Keratinocyte (primary cell): Measurements from ENCODE around the gene GLDC. TPM values are rescaled to one million over a fixed set of nuclear protein-coding genes. Genes with fewer than 3 reads are reported as not detected.

Experiments
- DNase-seq: peaks from one replicate; pipeline ENCODE4 v3.0.0-alpha.2; 2011; ENCODE audit warnings: low read depth, missing footprints, low spot score
- FAIRE-seq: peaks from 2 replicates; lab custom pipeline; 2011; peaks lifted over from hg19 to GRCh38; lab: Jason Lieb, UNC
- H2AFZ ChIP-seq: 2 replicates; pipeline ENCODE4 v1.6.0; 2012; ENCODE audit warnings: low read length, control low read depth, inconsistent platforms; ENCODE audit not compliant: control insufficient read depth
- H3K27ac ChIP-seq: 2 replicates; pipeline ENCODE4 v1.5.1; 2011; ENCODE audit warnings: low read length; ENCODE audit not compliant: control insufficient read depth, insufficient read depth
- H3K27me3 ChIP-seq: 3 replicates; pipeline ENCODE4 v1.6.0; 2011; ENCODE audit warnings: low read length; ENCODE audit not compliant: control insufficient read depth, insufficient read depth; ENCODE audit errors: extremely low read depth
- H3K36me3 ChIP-seq, 2 experiments: 2 replicates in 1 of 2; 3 replicates in 1 of 2; pipeline ENCODE4 v1.5.1; 2011; ENCODE audit warnings: low read length in 2 of 2, mild to moderate bottlenecking in 1 of 2; ENCODE audit not compliant: control insufficient read depth in 2 of 2, insufficient read depth in 2 of 2; ENCODE audit errors: extremely low read depth in 1 of 2
- H3K4me1 ChIP-seq: 3 replicates; pipeline ENCODE4 v1.5.1; 2011; ENCODE audit warnings: low read length; ENCODE audit not compliant: control insufficient read depth, insufficient read depth; ENCODE audit errors: extremely low read depth
- H3K4me2 ChIP-seq: 3 replicates; pipeline ENCODE4 v1.6.0; 2011; ENCODE audit warnings: low read depth, low read length; ENCODE audit not compliant: control insufficient read depth, insufficient read depth; ENCODE audit errors: extremely low read depth
- H3K4me3 ChIP-seq, 3 experiments: fragments of 200-600 bp in 1 of 3; sonication (generic) in 1 of 3; 2 replicates in 2 of 3; 3 replicates in 1 of 3; pipeline ENCODE4 v1.5.1; 2011 to 2016; ENCODE audit warnings: low read length in 3 of 3, mild to moderate bottlenecking in 3 of 3, control low read depth in 2 of 3, inconsistent platforms in 1 of 3, low read depth in 1 of 3, mixed read lengths in 1 of 3, mixed run types in 1 of 3, moderate library complexity in 1 of 3; ENCODE audit not compliant: control insufficient read depth in 2 of 3, insufficient read depth in 2 of 3; ENCODE audit errors: extremely low read depth in 1 of 3
- H3K79me2 ChIP-seq: 2 replicates; pipeline ENCODE4 v1.6.0; 2012; ENCODE audit warnings: low read length; ENCODE audit not compliant: control insufficient read depth, insufficient read depth
- H3K9ac ChIP-seq: 3 replicates; pipeline ENCODE4 v1.6.0; 2011; ENCODE audit warnings: low read length; ENCODE audit not compliant: control insufficient read depth, insufficient read depth; ENCODE audit errors: extremely low read depth
- H3K9me1 ChIP-seq: 3 replicates; pipeline ENCODE4 v1.6.0; 2011; ENCODE audit warnings: low read length; ENCODE audit not compliant: control insufficient read depth, insufficient read depth; ENCODE audit errors: extremely low read depth
- H3K9me3 ChIP-seq: 2 replicates; pipeline ENCODE4 v1.5.1; 2012; ENCODE audit warnings: low read depth, low read length; ENCODE audit not compliant: control insufficient read depth
- H4K20me1 ChIP-seq: 3 replicates; pipeline ENCODE4 v1.6.0; 2011; ENCODE audit warnings: low read length; ENCODE audit not compliant: control insufficient read depth, insufficient read depth; ENCODE audit errors: extremely low read depth
- EZH2 ChIP-seq: IDR thresholded peaks from one replicate; pipeline ENCODE4 v1.6.1; 2012; ENCODE audit warnings: inconsistent platforms, mild to moderate bottlenecking, low read length, moderate library complexity
- dilution Hi-C: fragments of 300-500 bp; cut with MboI; formaldehyde crosslinking; loops from one replicate; pipeline ENCODE4 v1.7.0; 2020; ENCODE audit warnings: low sequenced_read_pairs; ENCODE audit not compliant: extremely low pct_ligation_motif_present
- polyA plus RNA-seq, 5 experiments: library from polyadenylated mRNA; depleted of rRNA in 3 of 5; stranded (reverse) in 3 of 5; stranded (forward) in 1 of 5; unstranded in 1 of 5; fragments of >200 nt; gene quantifications; 1 replicate in 1 of 5; 2 replicates in 3 of 5; 3 replicates in 1 of 5; pipeline versions ENCODE4 v1.2.1 to v1.2.3, GENCODE V29; 2011 to 2012; ENCODE audit warnings: missing spikeins in 2 of 5, low read depth in 1 of 5, low replicate concordance in 1 of 5
- TF ChIP-seq, protein P1 (sequence below), 3 experiments: IDR thresholded peaks in 1 of 3; conservative IDR thresholded peaks in 1 of 3; optimal IDR thresholded peaks in 1 of 3; 2 replicates in 2 of 3; 3 replicates in 1 of 3; pipeline versions ENCODE3 to v1.5.1; 2011; ENCODE audit warnings: low read length in 3 of 3, mild to moderate bottlenecking in 3 of 3, moderate library complexity in 2 of 3, control low read depth in 1 of 3, inconsistent platforms in 1 of 3; ENCODE audit not compliant: insufficient read depth in 2 of 3; ENCODE audit errors: extremely low read depth in 1 of 3

GLDC gene
- polyA plus RNA-seq, 1 donor (not counting 4 experiments of a cell fraction or from before 2014, with no cell fraction given): 0.69 TPM

GRCh38 chr9:6686396-6686795 lies 40.9 kb upstream of the GLDC start:
- dilution Hi-C loops: no loop called here
- DNase-seq (no peak), FAIRE-seq (no peak)
- Histone ChIP-seq H3K27me3 (no peaks in the 10 kb centered on the region), H2AFZ (no peak overlapping the region), H4K20me1 (no peaks in the 10 kb centered on the region), H3K4me2 (no peak overlapping the region), H3K9me1 (no peaks in the 10 kb centered on the region), H3K27ac (no peak overlapping the region), H3K79me2 (peaks cover 21% of the 10 kb centered on the region), H3K4me1 (peaks cover 6% of the 10 kb centered on the region), H3K9me3 (no peaks in the 10 kb centered on the region), H3K36me3 (peaks cover 3 to 7% of the 10 kb centered on the region in 2 experiments), H3K4me3 (no peak overlapping the region), H3K9ac (no peak overlapping the region)
- TF ChIP-seq, protein P1, sequence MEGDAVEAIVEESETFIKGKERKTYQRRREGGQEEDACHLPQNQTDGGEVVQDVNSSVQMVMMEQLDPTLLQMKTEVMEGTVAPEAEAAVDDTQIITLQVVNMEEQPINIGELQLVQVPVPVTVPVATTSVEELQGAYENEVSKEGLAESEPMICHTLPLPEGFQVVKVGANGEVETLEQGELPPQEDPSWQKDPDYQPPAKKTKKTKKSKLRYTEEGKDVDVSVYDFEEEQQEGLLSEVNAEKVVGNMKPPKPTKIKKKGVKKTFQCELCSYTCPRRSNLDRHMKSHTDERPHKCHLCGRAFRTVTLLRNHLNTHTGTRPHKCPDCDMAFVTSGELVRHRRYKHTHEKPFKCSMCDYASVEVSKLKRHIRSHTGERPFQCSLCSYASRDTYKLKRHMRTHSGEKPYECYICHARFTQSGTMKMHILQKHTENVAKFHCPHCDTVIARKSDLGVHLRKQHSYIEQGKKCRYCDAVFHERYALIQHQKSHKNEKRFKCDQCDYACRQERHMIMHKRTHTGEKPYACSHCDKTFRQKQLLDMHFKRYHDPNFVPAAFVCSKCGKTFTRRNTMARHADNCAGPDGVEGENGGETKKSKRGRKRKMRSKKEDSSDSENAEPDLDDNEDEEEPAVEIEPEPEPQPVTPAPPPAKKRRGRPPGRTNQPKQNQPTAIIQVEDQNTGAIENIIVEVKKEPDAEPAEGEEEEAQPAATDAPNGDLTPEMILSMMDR (optimal IDR thresholded peaks at IDR 0.05 in 1 of 3, IDR thresholded peaks at IDR 0.05 in 1 of 3, conservative IDR thresholded peaks at IDR 0.05 in 1 of 3; ENCODE audit: extremely low read depth in 1 of 3, insufficient read depth in 2 of 3, low read length in 3 of 3): peak in 1 of 3 experiments; percentile 1
- TF ChIP-seq EZH2: no peak

DNA sequence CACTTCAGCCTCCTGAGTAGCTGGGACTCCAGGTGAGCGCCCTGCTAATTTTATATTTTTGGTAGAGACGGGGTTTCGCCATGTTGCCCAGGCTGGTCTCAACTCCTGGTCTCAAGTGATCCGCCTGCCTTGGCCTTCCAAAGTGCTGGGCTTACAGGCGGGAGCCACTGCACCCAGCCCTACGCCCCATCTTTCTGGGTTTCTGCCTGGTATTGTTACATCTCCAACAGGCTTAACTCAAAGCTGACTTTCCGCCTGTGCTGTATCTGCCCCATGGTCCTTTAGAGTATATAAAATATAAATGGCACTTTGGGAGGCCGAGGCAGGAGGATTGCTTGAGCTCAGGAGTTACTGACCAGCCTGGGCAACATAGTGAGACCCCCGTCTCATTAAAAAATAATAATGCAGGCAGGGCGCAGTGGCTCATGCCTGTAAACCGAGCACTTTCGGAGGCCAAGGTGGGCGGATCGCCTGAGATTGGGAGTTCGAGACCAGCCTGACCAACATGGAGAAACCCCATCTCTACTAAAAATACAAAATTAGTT lies 36.5 kb upstream of the GLDC start:
- peak overlapping the region; percentile 83 to 90 (median 90) for H3K4me3 ChIP-seq
- peak overlapping the region; percentile 81 for H3K4me2 ChIP-seq
- H3K4me1 ChIP-seq: peaks cover 12% of the 10 kb centered on the region
- H3K27me3 ChIP-seq: no peaks in the 10 kb centered on the region
- no peaks in the 10 kb centered on the region for H4K20me1 ChIP-seq
- H3K9me3 ChIP-seq: no peaks in the 10 kb centered on the region
- peaks cover 3 to 7% of the 10 kb centered on the region in 2 experiments for H3K36me3 ChIP-seq
- no peaks in the 10 kb centered on the region for H3K9me1 ChIP-seq
- no peak for FAIRE-seq
- H2AFZ ChIP-seq: peak overlapping the region; percentile 100
- no peak for DNase-seq
- dilution Hi-C loops: no loop called here
- H3K9ac ChIP-seq: peak overlapping the region; percentile 97
- H3K27ac ChIP-seq: peak overlapping the region; percentile 97
- H3K79me2 ChIP-seq: peaks cover 21% of the 10 kb centered on the region
- TF ChIP-seq, protein P1 (optimal IDR thresholded peaks at IDR 0.05 in 1 of 3, IDR thresholded peaks at IDR 0.05 in 1 of 3, conservative IDR thresholded peaks at IDR 0.05 in 1 of 3; ENCODE audit: extremely low read depth in 1 of 3, insufficient read depth in 2 of 3, low read length in 3 of 3): no peak
- TF ChIP-seq EZH2: no peak
